GM12878 (cell line): ENCODE data around the gene PAQR8. TPM values are rescaled to one million over a fixed set of nuclear protein-coding genes. Genes with fewer than 3 reads are reported as not detected.

Experiments used
- ATAC-seq: fragments of 200-7000 bp; cut with Tn5 transposase; 3 replicates; pipeline ENCODE4 v1.9.1; 2020; ENCODE audit warnings: mild to moderate bottlenecking, moderate library complexity
- BruUV-seq: library from RNA; stranded (reverse); fragments of 400-500 nt; replicated peaks from 2 replicates; lab custom pipeline; 2021; lab: Mats Ljungman, UMichigan
- CTCF ChIA-PET: fragments of 300-600 bp; sonication (Branson Sonifier 250); formaldehyde crosslinking; extraction: SDS; loops from one replicate; lab custom pipeline; 2021; ENCODE audit warnings: inconsistent platforms; lab: Yijun Ruan, JAX
- POLR2A ChIA-PET: fragments of 350-600 bp; formaldehyde crosslinking; extraction: SDS; loops from one replicate; lab custom pipeline; 2021; ENCODE audit warnings: inconsistent platforms; lab: Charles Lee
- RAD21 ChIA-PET: fragments of 300-600 bp; sonication (Branson Sonifier 250); formaldehyde crosslinking; loops from one replicate; lab custom pipeline; 2023; ENCODE audit warnings: antibody characterized with exemption; ENCODE audit not compliant: unreplicated experiment; lab: Charles Lee
- SMC1A ChIA-PET: fragments of 300-600 bp; sonication (Branson Sonifier 250); formaldehyde crosslinking; loops from one replicate; lab custom pipeline; 2023; ENCODE audit not compliant: unreplicated experiment, uncharacterized antibody; lab: Charles Lee
- DNase-seq: peaks from one replicate; pipeline ENCODE4 v3.0.0-alpha.2; 2011; ENCODE audit warnings: low read depth, low spot score
- FAIRE-seq: peaks from 3 replicates; lab custom pipeline; 2011; peaks lifted over from hg19 to GRCh38; lab: Jason Lieb, UNC
- H2AFZ ChIP-seq: 2 replicates; pipeline ENCODE4 v1.6.0; 2011; ENCODE audit warnings: low read depth, low read length, control low read depth; ENCODE audit not compliant: control insufficient read depth
- H3K27ac ChIP-seq: 2 replicates; pipeline ENCODE4 v1.5.1; 2011; ENCODE audit warnings: control low read depth; ENCODE audit not compliant: control insufficient read depth, insufficient read depth
- H3K27me3 ChIP-seq, 2 experiments: replicated peaks in 1 of 2; 2 replicates each; pipeline versions ENCODE4 v1.6.0 to v1.6.1; 2011; ENCODE audit warnings: low read length in 1 of 2; ENCODE audit not compliant: control insufficient read depth in 2 of 2, insufficient read depth in 2 of 2
- H3K36me3 ChIP-seq, 2 experiments: 2 replicates each; pipeline ENCODE4 v1.5.1; 2011; ENCODE audit warnings: low read length in 1 of 2; ENCODE audit not compliant: control insufficient read depth in 2 of 2, insufficient read depth in 2 of 2
- H3K4me1 ChIP-seq: 2 replicates; pipeline ENCODE4 v1.6.1; 2011; ENCODE audit warnings: mild to moderate bottlenecking, low read length, moderate library complexity, mixed read lengths; ENCODE audit not compliant: control insufficient read depth, insufficient read depth
- H3K4me2 ChIP-seq: 2 replicates; pipeline ENCODE4 v1.6.0; 2011; ENCODE audit warnings: control low read depth; ENCODE audit not compliant: control insufficient read depth, insufficient read depth
- H3K4me3 ChIP-seq: fragments of 200-600 bp; sonication (generic); 2 replicates; pipeline ENCODE4 v1.5.1; 2016
- H3K79me2 ChIP-seq: 2 replicates; pipeline ENCODE4 v1.6.0; 2011; ENCODE audit warnings: low read length; ENCODE audit not compliant: control insufficient read depth, insufficient read depth
- H3K9ac ChIP-seq: 2 replicates; pipeline ENCODE4 v1.8.0; 2011; ENCODE audit warnings: low read length, control low read depth, mixed read lengths; ENCODE audit not compliant: control insufficient read depth, insufficient read depth
- H3K9me3 ChIP-seq: replicated peaks from 3 replicates; pipeline ENCODE4 v1.5.1; 2011; ENCODE audit warnings: mild to moderate bottlenecking, low read length; ENCODE audit not compliant: control insufficient read depth, insufficient read depth
- H4K20me1 ChIP-seq: 2 replicates; pipeline ENCODE4 v1.6.0; 2011; ENCODE audit not compliant: control insufficient read depth, insufficient read depth
- MTA3 ChIP-seq: IDR thresholded peaks from 2 replicates; pipeline ENCODE4 v1.6.1; 2012; ENCODE audit warnings: low read length, inconsistent platforms, borderline replicate concordance
- NR2C1 ChIP-seq: fragments of 450-650 bp; IDR thresholded peaks from 2 replicates; pipeline ENCODE4 v1.6.1; 2017; ENCODE audit warnings: antibody characterized with exemption, mild to moderate bottlenecking, moderate library complexity
- SUZ12 ChIP-seq: fragments of 200-600 bp; sonication (generic); IDR thresholded peaks from one replicate; pipeline ENCODE4 v1.6.1; 2018; ENCODE audit warnings: antibody characterized with exemption, mild to moderate bottlenecking; ENCODE audit not compliant: unreplicated experiment
- ZBED1 ChIP-seq: IDR thresholded peaks from 2 replicates; pipeline ENCODE4 v1.6.1; 2016; ENCODE audit warnings: borderline replicate concordance
- WGBS: methylation state at CpG from one replicate; pipeline ENCODE4 v1.1.6; 2016; ENCODE audit warnings: low lambda C conversion rate; ENCODE audit not compliant: insufficient replicate concordance, insufficient coverage; ENCODE audit errors: missing lambda C conversion rate; 5-methylcytosine and 5-hydroxymethylcytosine counted together
- in situ Hi-C: fragments of 300-500 bp; cut with MboI; formaldehyde crosslinking; loops from 9 replicates; pipeline ENCODE4 v1.14.3; 2018; ENCODE audit warnings: mixed read lengths
- intact Hi-C: fragments of 100-400 bp; cut with micrococcal nuclease; formaldehyde crosslinking; loops from one replicate; pipeline ENCODE4 v1.14.2; 2022; ENCODE audit not compliant: unreplicated experiment
- polyA plus RNA-seq, 11 experiments: library from polyadenylated mRNA; depleted of rRNA in 4 of 11; unstranded in 6 of 11; stranded (reverse) in 5 of 11; fragments of >200 nt; fragmentation: Nextera tagmentation in 4 of 11; fragmentation: Illumina TruSeq in 1 of 11; extraction: Ambion mirVana in 4 of 11; extraction: Trizol in 1 of 11; gene quantifications; 1 replicate in 1 of 11; 2 replicates in 10 of 11; pipeline versions ENCODE4 v1.2.1 to v1.2.3, GENCODE V29; 2011 to 2016; ENCODE audit warnings: inconsistent platforms in 2 of 11, missing spikeins in 2 of 11, low read depth in 1 of 11
- total RNA-seq, 4 experiments: library from RNA; depleted of rRNA in 3 of 4; stranded (reverse); fragments of >200 nt in 3 of 4; fragmentation: Illumina TruSeq in 1 of 4; extraction: Trizol in 1 of 4; gene quantifications; 2 replicates each; pipeline versions ENCODE4 v1.2.1 to v1.2.3, GENCODE V29; 2013 to 2021
- TF ChIP-seq, protein P1 (sequence below): fragments of 450-650 bp; IDR thresholded peaks from 2 replicates; pipeline ENCODE4 v1.6.1; 2018; ENCODE audit warnings: borderline replicate concordance, mild to moderate bottlenecking; ENCODE audit not compliant: partially characterized antibody
- TF ChIP-seq, protein P2 (sequence below): fragments of 450-650 bp; IDR thresholded peaks from 2 replicates; pipeline ENCODE4 v1.6.1; 2017; ENCODE audit warnings: antibody characterized with exemption, mild to moderate bottlenecking, moderate library complexity
- TF ChIP-seq, protein P3 (sequence below): fragments of 450-650 bp; formaldehyde crosslinking; IDR thresholded peaks from 2 replicates; pipeline ENCODE4 v1.4.0; 2020; ENCODE audit warnings: mild to moderate bottlenecking, moderate library complexity
- TF ChIP-seq, protein P4 (sequence below): IDR thresholded peaks from 2 replicates; pipeline ENCODE4 v1.6.1; 2011; ENCODE audit warnings: borderline replicate concordance, low read depth, mild to moderate bottlenecking, moderate library complexity, mixed read lengths, low read length; ENCODE audit not compliant: insufficient read depth; ENCODE audit errors: extremely low read length

The PAQR8 gene
- total and polyA plus RNA-seq, 10 of the 15 experiments (the other 5 are each of a cell fraction or from before 2014, with no cell fraction given): 3.9 to 22.4 (median 14.6) TPM

DNA sequence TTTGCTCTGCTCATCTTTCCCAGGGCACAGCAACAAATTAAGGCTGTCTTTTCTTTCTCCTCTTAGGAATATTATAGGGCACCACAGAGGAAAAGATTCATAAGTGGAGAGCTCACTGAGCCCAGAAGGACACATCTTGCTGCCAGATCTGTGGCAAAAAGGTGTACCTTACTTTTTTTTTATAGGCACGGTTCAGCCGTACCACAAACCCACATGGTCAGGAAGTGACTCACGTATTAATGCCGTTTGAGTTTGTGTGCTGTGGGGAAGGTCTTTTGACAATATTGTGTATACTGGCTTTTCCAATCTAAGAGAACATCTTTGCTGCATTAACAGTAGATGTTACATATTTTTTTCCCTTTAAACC lies 28.4 kb downstream of the PAQR8 start (continued):
- TF ChIP-seq NR2C1 (no peak), MTA3 (peak; percentile 88; the same call in 1 of the 2 replicates), ZBED1 (peak; percentile 56; the same call in 1 of the 2 replicates)
- TF ChIP-seq, protein P1, sequence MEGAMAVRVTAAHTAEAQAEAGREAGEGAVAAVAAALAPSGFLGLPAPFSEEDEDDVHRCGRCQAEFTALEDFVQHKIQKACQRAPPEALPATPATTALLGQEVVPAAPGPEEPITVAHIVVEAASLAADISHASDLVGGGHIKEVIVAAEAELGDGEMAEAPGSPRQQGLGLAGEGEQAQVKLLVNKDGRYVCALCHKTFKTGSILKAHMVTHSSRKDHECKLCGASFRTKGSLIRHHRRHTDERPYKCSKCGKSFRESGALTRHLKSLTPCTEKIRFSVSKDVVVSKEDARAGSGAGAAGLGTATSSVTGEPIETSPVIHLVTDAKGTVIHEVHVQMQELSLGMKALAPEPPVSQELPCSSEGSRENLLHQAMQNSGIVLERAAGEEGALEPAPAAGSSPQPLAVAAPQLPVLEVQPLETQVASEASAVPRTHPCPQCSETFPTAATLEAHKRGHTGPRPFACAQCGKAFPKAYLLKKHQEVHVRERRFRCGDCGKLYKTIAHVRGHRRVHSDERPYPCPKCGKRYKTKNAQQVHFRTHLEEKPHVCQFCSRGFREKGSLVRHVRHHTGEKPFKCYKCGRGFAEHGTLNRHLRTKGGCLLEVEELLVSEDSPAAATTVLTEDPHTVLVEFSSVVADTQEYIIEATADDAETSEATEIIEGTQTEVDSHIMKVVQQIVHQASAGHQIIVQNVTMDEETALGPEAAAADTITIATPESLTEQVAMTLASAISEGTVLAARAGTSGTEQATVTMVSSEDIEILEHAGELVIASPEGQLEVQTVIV: no peak

DNA sequence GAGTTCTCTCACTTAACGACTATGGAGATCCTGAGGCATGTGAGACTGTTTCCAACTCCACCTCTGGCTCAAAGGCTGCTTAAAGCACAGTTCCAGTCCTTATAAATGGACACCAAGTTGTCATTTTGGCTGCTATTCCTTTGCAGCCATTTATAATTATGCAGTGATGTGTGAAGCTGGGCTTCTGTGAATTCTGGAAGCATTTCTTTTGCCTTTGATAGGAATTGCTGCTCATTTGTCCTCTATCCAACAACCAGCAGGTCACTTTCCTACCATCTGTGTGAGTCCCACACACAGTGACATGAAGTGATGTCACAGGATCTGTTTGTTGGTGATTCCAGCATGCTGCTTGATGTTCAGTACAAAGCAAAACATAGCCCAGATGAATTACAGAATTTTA lies 29.6 kb downstream of the PAQR8 start:
- H3K9ac ChIP-seq: no peak overlapping the region
- H3K4me3 ChIP-seq: no peak overlapping the region
- 100% methylated on average over 1 of the region's 1 CpG for WGBS
- POLR2A ChIA-PET: interaction anchor here (1.0 to 7.0 kb wide), 11 partner anchors 15 to 273 kb away, joined by 3 to 74 read pairs (median 7); partner anchors contain the start of genes MCM3 and PAQR8
- H3K36me3 ChIP-seq: no peaks in the 10 kb centered on the region
- peak overlapping the region; percentile 94 for H3K27ac ChIP-seq
- H3K4me2 ChIP-seq: 0 out of 2 replicates have a peak overlapping the region, but pooled peaks have one; percentile 17
- intact Hi-C loops: loop anchor here (2.0 kb wide), 1 partner anchor 87 kb away; no protein-coding TSS in a partner anchor
- ATAC-seq (no peak), FAIRE-seq (no peak), DNase-seq (no peak)
- H3K9me3 ChIP-seq: peaks cover 3% of the 10 kb centered on the region
- SMC1A ChIA-PET: interaction anchor here (0.9 to 9.3 kb wide), 19 partner anchors 7 to 276 kb away, joined by 3 to 156 read pairs (median 18); partner anchors contain the start of genes EFHC1, MCM3 and PAQR8
- H4K20me1 ChIP-seq: no peaks in the 10 kb centered on the region
- CTCF ChIA-PET: interaction anchor here (0.7 to 7.7 kb wide), 15 partner anchors 8 to 128 kb away, joined by 3 to 85 read pairs (median 5); partner anchors contain the start of genes MCM3 and PAQR8
- H3K27me3 ChIP-seq: no peaks in the 10 kb centered on the region
- H3K4me1 ChIP-seq: peaks cover 67% of the 10 kb centered on the region
- H3K79me2 ChIP-seq: peaks cover 10% of the 10 kb centered on the region
- RAD21 ChIA-PET: interaction anchor here (0.8 to 7.0 kb wide), 7 partner anchors 8 to 107 kb away, joined by 3 to 112 read pairs (median 49); partner anchors contain the start of genes MCM3 and PAQR8
- no TSS peak for BruUV-seq
- no peak overlapping the region for H2AFZ ChIP-seq
- in situ Hi-C loops: loop anchor here (5.0 kb wide), 2 partner anchors 89 to 229 kb away; no protein-coding TSS in a partner anchor
- TF ChIP-seq, protein P2, sequence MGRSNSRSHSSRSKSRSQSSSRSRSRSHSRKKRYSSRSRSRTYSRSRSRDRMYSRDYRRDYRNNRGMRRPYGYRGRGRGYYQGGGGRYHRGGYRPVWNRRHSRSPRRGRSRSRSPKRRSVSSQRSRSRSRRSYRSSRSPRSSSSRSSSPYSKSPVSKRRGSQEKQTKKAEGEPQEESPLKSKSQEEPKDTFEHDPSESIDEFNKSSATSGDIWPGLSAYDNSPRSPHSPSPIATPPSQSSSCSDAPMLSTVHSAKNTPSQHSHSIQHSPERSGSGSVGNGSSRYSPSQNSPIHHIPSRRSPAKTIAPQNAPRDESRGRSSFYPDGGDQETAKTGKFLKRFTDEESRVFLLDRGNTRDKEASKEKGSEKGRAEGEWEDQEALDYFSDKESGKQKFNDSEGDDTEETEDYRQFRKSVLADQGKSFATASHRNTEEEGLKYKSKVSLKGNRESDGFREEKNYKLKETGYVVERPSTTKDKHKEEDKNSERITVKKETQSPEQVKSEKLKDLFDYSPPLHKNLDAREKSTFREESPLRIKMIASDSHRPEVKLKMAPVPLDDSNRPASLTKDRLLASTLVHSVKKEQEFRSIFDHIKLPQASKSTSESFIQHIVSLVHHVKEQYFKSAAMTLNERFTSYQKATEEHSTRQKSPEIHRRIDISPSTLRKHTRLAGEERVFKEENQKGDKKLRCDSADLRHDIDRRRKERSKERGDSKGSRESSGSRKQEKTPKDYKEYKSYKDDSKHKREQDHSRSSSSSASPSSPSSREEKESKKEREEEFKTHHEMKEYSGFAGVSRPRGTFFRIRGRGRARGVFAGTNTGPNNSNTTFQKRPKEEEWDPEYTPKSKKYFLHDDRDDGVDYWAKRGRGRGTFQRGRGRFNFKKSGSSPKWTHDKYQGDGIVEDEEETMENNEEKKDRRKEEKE: no peak
- TF ChIP-seq, protein P3, sequence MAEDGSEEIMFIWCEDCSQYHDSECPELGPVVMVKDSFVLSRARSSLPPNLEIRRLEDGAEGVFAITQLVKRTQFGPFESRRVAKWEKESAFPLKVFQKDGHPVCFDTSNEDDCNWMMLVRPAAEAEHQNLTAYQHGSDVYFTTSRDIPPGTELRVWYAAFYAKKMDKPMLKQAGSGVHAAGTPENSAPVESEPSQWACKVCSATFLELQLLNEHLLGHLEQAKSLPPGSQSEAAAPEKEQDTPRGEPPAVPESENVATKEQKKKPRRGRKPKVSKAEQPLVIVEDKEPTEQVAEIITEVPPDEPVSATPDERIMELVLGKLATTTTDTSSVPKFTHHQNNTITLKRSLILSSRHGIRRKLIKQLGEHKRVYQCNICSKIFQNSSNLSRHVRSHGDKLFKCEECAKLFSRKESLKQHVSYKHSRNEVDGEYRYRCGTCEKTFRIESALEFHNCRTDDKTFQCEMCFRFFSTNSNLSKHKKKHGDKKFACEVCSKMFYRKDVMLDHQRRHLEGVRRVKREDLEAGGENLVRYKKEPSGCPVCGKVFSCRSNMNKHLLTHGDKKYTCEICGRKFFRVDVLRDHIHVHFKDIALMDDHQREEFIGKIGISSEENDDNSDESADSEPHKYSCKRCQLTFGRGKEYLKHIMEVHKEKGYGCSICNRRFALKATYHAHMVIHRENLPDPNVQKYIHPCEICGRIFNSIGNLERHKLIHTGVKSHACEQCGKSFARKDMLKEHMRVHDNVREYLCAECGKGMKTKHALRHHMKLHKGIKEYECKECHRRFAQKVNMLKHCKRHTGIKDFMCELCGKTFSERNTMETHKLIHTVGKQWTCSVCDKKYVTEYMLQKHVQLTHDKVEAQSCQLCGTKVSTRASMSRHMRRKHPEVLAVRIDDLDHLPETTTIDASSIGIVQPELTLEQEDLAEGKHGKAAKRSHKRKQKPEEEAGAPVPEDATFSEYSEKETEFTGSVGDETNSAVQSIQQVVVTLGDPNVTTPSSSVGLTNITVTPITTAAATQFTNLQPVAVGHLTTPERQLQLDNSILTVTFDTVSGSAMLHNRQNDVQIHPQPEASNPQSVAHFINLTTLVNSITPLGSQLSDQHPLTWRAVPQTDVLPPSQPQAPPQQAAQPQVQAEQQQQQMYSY (CRISPR knock-in tag): no peak
- no peak for TF ChIP-seq SUZ12
- TF ChIP-seq, protein P4, sequence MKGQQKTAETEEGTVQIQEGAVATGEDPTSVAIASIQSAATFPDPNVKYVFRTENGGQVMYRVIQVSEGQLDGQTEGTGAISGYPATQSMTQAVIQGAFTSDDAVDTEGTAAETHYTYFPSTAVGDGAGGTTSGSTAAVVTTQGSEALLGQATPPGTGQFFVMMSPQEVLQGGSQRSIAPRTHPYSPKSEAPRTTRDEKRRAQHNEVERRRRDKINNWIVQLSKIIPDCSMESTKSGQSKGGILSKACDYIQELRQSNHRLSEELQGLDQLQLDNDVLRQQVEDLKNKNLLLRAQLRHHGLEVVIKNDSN: no peak
